Tibial artery (tissue), 4 donors: ENCODE results near the gene MEIS2.
A peak's percentile ranks its signal among the peaks of the same experiment; 100 is the strongest.

ENCODE experiments used
- DNase-seq, 2 donors: peaks; one replicate each; pipeline ENCODE4 v3.0.0-alpha.2; 2019
- H3K27ac ChIP-seq, 2 donors: fragments of 200-600 bp; sonication (generic) in 1 of 2; 1 replicate in 1 of 2; 2 replicates in 1 of 2; pipeline ENCODE4 v1.5.1; 2018 to 2019; ENCODE audit warnings: mild to moderate bottlenecking in 1 of 2
- H3K27me3 ChIP-seq, 2 donors: fragments of 200-600 bp; sonication (generic) in 1 of 2; one replicate each; pipeline versions ENCODE4 v1.5.1 to v1.6.0; 2016 to 2019
- H3K36me3 ChIP-seq, 3 donors: fragments of 200-600 bp; sonication (generic) in 2 of 3; one replicate each; pipeline ENCODE4 v1.5.1; 2016 to 2019; ENCODE audit warnings: mild to moderate bottlenecking in 2 of 3
- H3K4me1 ChIP-seq, 4 donors: fragments of 200-600 bp; sonication (generic) in 2 of 4; 1 replicate in 3 of 4; 2 replicates in 1 of 4; pipeline ENCODE4 v1.5.1; 2016 to 2019
- H3K4me3 ChIP-seq, 2 donors: fragments of 200-600 bp; sonication (generic) in 1 of 2; 1 replicate in 1 of 2; 2 replicates in 1 of 2; pipeline ENCODE4 v1.5.1; 2018 to 2019; ENCODE audit warnings: mild to moderate bottlenecking in 2 of 2
- H3K9me3 ChIP-seq, 3 donors: fragments of 200-600 bp; sonication (generic) in 1 of 3; one replicate each; pipeline ENCODE4 v1.5.1; 2016 to 2019
- intact Hi-C: fragments of 100-400 bp; cut with DNase I; formaldehyde crosslinking; loops from one replicate; pipeline ENCODE4 v1.15.0; 2023; ENCODE audit warnings: low total_unique reads
- TF ChIP-seq, protein P1 (sequence below), 2 experiments: fragments of 200-600 bp in 1 of 2; fragments of 450-650 bp in 1 of 2; IDR thresholded peaks; one replicate each; pipeline ENCODE4 v1.5.1; 2017 to 2019; ENCODE audit warnings: antibody characterized with exemption in 2 of 2, mild to moderate bottlenecking in 1 of 2, moderate library complexity in 1 of 2

The MEIS2 gene

DNA sequence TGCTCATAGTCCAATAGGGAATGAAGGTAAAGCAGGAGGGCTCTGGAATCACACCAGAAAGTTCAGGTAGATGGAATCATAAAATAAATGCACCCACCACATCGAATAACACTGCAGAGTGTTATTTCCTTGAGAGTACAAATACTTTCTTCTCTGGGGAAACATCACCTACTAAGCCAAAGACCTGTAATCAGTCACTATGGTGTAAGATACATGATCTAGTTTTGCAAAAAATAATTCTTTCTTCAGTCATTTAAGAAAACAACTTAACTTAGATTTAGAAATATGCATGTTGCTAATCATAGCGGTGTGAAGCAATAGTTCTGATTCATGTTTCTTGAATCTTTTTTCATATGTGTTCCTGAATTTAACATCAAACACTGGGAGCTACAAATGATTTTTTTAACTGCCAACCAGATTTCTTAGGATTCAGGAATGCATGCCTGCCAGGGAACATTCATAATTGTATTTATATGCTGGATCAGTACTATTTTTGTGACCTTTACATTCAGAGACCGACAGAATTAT is 40.2 kb upstream of the MEIS2 start:
- Histone ChIP-seq H3K4me1 (no peaks in the 10 kb centered on the region), H3K9me3 (no peaks in the 10 kb centered on the region), H3K27ac (no peak overlapping the region), H3K36me3 (no peaks in the 10 kb centered on the region), H3K27me3 (no peaks in the 10 kb centered on the region), H3K4me3 (no peak overlapping the region)
- no peak for DNase-seq
- TF ChIP-seq, protein P1, sequence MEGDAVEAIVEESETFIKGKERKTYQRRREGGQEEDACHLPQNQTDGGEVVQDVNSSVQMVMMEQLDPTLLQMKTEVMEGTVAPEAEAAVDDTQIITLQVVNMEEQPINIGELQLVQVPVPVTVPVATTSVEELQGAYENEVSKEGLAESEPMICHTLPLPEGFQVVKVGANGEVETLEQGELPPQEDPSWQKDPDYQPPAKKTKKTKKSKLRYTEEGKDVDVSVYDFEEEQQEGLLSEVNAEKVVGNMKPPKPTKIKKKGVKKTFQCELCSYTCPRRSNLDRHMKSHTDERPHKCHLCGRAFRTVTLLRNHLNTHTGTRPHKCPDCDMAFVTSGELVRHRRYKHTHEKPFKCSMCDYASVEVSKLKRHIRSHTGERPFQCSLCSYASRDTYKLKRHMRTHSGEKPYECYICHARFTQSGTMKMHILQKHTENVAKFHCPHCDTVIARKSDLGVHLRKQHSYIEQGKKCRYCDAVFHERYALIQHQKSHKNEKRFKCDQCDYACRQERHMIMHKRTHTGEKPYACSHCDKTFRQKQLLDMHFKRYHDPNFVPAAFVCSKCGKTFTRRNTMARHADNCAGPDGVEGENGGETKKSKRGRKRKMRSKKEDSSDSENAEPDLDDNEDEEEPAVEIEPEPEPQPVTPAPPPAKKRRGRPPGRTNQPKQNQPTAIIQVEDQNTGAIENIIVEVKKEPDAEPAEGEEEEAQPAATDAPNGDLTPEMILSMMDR (IDR thresholded peaks at IDR 0.05), result no peak
- intact Hi-C loops, result no loop called here

DNA sequence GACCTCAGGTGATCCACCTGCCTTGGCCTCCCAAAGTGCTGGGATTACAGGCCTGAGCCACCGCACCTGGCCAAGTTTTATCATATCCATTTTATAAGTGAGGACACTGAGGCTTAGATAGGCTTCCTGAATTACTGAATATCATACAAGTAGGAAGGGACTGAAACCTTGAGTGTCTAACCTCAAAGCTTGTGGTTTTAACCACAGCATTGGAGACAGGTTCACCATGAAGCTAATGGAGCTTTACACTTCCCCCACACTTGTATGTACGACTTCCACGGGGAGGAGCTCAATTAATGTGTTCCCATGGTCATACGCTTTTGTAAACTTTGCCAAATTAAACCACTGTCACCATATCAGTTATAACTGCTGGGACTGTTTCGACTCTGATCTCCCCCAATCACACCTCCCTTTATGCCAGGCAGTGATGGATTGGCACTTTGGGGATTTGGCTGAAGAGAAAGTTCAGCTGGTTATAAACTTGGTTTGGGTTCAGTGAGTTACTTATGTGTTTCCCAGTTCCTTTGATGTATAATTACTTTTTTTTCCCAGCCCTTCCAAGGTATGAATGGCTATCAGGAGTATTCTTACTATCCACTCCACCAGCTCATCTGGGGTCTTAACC is 38.4 kb upstream of the MEIS2 start:
- intact Hi-C loops, result no loop called here

DNA sequence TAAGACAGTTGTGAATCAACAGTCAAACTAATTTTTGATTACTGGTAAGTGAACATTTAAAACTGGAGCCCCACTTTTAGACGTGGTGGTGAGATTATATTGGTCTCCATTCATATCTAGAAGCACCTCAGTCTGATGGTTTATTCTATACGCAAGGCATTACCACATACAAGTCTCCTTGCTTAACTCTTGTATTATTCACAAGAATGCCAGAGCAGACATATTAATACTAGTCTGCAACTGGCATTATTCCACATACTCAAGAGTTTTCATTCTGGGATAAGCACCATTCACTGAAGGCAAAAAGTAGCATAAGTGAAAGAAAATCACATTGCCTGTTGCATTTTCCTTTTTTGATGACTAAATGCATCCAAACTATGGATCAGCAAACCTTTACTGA is 36.9 kb upstream of the MEIS2 start:
- intact Hi-C loops, result no loop called here
- no peaks in the 10 kb centered on the region for H3K9me3 ChIP-seq
- no peaks in the 10 kb centered on the region for H3K36me3 ChIP-seq
- no peak overlapping the region for H3K4me3 ChIP-seq
- H3K27ac ChIP-seq, result no peak overlapping the region
- DNase-seq, result no peak
- no peaks in the 10 kb centered on the region for H3K4me1 ChIP-seq
- TF ChIP-seq, protein P1 (IDR thresholded peaks at IDR 0.05), result no peak
- H3K27me3 ChIP-seq, result no peaks in the 10 kb centered on the region

More for the DNA sequence above, 38.4 kb upstream of the MEIS2 start:
- Histone ChIP-seq H3K36me3 (no peaks in the 10 kb centered on the region), H3K27me3 (no peaks in the 10 kb centered on the region), H3K27ac (no peak overlapping the region), H3K9me3 (no peaks in the 10 kb centered on the region), H3K4me3 (no peak overlapping the region), H3K4me1 (no peaks in the 10 kb centered on the region)
- TF ChIP-seq, protein P1 (IDR thresholded peaks at IDR 0.05), result no peak
- DNase-seq, result no peak

DNA sequence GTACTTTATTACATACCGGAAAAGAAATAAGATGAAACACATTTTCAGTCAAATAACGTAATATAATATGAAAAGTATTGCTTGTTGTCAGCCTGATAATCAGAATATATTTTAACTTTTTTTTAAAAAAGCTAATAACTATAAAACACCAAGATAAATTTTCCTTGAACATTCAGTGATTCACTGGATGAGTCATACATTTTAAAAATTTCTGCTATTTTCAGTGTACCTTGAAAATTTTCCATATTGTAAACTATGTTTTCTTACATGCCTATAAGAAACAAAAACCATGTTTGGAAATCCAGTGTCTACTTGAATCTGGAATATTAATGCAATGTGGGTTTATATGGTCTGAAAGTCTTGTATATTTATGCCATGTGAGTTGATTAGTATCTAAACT is 36.3 kb upstream of the MEIS2 start:
- no peak overlapping the region for H3K27ac ChIP-seq
- intact Hi-C loops, result no loop called here
- H3K36me3 ChIP-seq, result no peaks in the 10 kb centered on the region
- H3K9me3 ChIP-seq, result no peaks in the 10 kb centered on the region
- TF ChIP-seq, protein P1 (IDR thresholded peaks at IDR 0.05), result no peak
- no peaks in the 10 kb centered on the region for H3K27me3 ChIP-seq
- no peak overlapping the region for H3K4me3 ChIP-seq
- no peak for DNase-seq
- no peaks in the 10 kb centered on the region for H3K4me1 ChIP-seq

DNA sequence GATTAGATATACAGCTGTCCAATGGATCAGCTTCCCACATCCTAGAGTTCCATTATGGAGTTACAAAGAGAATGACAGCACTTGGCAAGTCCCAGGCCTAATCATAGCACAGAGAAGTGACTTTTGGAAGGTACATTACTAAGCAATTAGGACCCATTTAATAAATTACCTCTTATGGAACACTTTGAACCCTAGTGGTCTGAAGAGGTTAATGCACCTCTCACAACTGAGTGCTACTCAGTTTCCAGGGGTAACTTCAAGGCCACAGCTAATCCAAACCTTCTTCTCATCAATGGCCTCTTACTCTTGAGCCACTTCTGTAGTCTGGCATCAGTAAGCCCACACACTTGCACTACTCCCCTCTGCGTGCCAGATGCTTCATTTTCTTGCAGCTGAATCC is 34.9 kb upstream of the MEIS2 start:
- Histone ChIP-seq H3K36me3 (no peaks in the 10 kb centered on the region), H3K27ac (no peak overlapping the region), H3K9me3 (no peaks in the 10 kb centered on the region), H3K4me3 (no peak overlapping the region), H3K4me1 (no peaks in the 10 kb centered on the region), H3K27me3 (peaks cover 0 to 2% of the 10 kb centered on the region in 2 donors)
- DNase-seq, result no peak
- intact Hi-C loops, result no loop called here
- TF ChIP-seq, protein P1 (IDR thresholded peaks at IDR 0.05), result peak in 1 of 2 experiments; percentile 19
